Gastroesophageal sphincter (tissue), 3 donors: ENCODE results near the gene MYO5A.
A peak's percentile ranks its signal among the peaks of the same experiment; 100 is the strongest.

Source experiments
- CTCF ChIP-seq, 4 experiments: fragments of 200-600 bp in 2 of 4; fragments of 450-650 bp in 2 of 4; sonication (generic) in 1 of 4; IDR thresholded peaks; one replicate each; pipeline ENCODE4 v1.5.1; 2017 to 2019; ENCODE audit warnings: antibody characterized with exemption in 4 of 4, mild to moderate bottlenecking in 2 of 4, moderate library complexity in 2 of 4
- EP300 ChIP-seq: sonication (generic); formaldehyde crosslinking; IDR thresholded peaks from one replicate; pipeline ENCODE4 v1.6.1; 2017; ENCODE audit warnings: antibody characterized with exemption, mild to moderate bottlenecking
- POLR2A ChIP-seq, 2 donors: fragments of 450-650 bp; IDR thresholded peaks; one replicate each; pipeline ENCODE4 v1.6.1; 2017; ENCODE audit warnings: antibody characterized with exemption in 2 of 2, mild to moderate bottlenecking in 2 of 2, moderate library complexity in 1 of 2
- POLR2AphosphoS5 ChIP-seq: sonication (generic); formaldehyde crosslinking; IDR thresholded peaks from one replicate; pipeline ENCODE4 v1.6.1; 2017; ENCODE audit warnings: antibody characterized with exemption

- peak in 1 of 4 experiments; percentile 16 for TF ChIP-seq CTCF (IDR thresholded peaks at IDR 0.05)
- no peak for TF ChIP-seq POLR2A (IDR thresholded peaks at IDR 0.05)
- no peak for TF ChIP-seq POLR2AphosphoS5
- no peak for TF ChIP-seq EP300
These were observed 197.0 kb downstream of the MYO5A start for GRCh38 chr15:52331490-52332240.
